NCI-H146 (cell line): Measurements from ENCODE around the gene CALN1.
"Not testable (repeated sequence)": the region's sequence is repeated elsewhere in the genome, so short reads cannot be mapped to it uniquely, and the experiment has no call there.

Experiments
- DNase-seq: peaks from one replicate; lab custom pipeline; 2025; lab: John Stamatoyannopoulos, UW

The CALN1 gene

GRCh38 chr7:71976645-71977044 lies 435.5 kb downstream of the CALN1 start:
- DNase-seq: no peak

- DNase-seq: no peak
Observed at GRCh38 chr7:71974611-71975010, 437.5 kb downstream of the CALN1 start.

- DNase-seq: peak; percentile 24
Observed at GRCh38 chr7:71972534-71972933, 439.6 kb downstream of the CALN1 start.

- DNase-seq: no peak
Observed at GRCh38 chr7:71970725-71971124, 441.4 kb downstream of the CALN1 start.

GRCh38 chr7:71962636-71963035 lies 449.5 kb downstream of the CALN1 start:
- no peak for DNase-seq

- DNase-seq: no peak
Observed at GRCh38 chr7:71961283-71961682, 450.9 kb downstream of the CALN1 start.

- no peak for DNase-seq
Observed at GRCh38 chr7:71942115-71942514, 470.0 kb downstream of the CALN1 start.

GRCh38 chr7:71937840-71938371 lies 474.2 kb downstream of the CALN1 start:
- DNase-seq: no peak

- DNase-seq: no peak
Observed at GRCh38 chr7:71935674-71936073, 476.5 kb downstream of the CALN1 start.

- DNase-seq: no peak
Observed at GRCh38 chr7:71933426-71933825, 478.7 kb downstream of the CALN1 start.

GRCh38 chr7:71925663-71926062 lies 486.5 kb downstream of the CALN1 start:
- no peak for DNase-seq

GRCh38 chr7:71914204-71914603 lies 497.9 kb downstream of the CALN1 start:
- not testable (repeated sequence) for DNase-seq

GRCh38 chr7:71912476-71912875 lies 499.7 kb downstream of the CALN1 start:
- DNase-seq: no peak

GRCh38 chr7:71911051-71911450 lies 501.1 kb downstream of the CALN1 start:
- DNase-seq: no peak

GRCh38 chr7:71905821-71906220 lies 506.3 kb downstream of the CALN1 start:
- no peak for DNase-seq

- DNase-seq: no peak
Observed at GRCh38 chr7:71904484-71904883, 507.7 kb downstream of the CALN1 start.

- DNase-seq: no peak
Observed at GRCh38 chr7:71900556-71900955, 511.6 kb downstream of the CALN1 start.

- DNase-seq: no peak
Observed at GRCh38 chr7:71896535-71896934, 515.6 kb downstream of the CALN1 start.

GRCh38 chr7:71886046-71886445 lies 526.1 kb downstream of the CALN1 start:
- DNase-seq: no peak

- no peak for DNase-seq
Observed at GRCh38 chr7:71885487-71885886, 526.7 kb downstream of the CALN1 start.

GRCh38 chr7:71883415-71883814 lies 528.7 kb downstream of the CALN1 start:
- no peak for DNase-seq

GRCh38 chr7:71871446-71871845 lies 540.7 kb downstream of the CALN1 start:
- DNase-seq: no peak

GRCh38 chr7:71870812-71871211 lies 541.3 kb downstream of the CALN1 start:
- no peak for DNase-seq

GRCh38 chr7:71868797-71869196 lies 543.3 kb downstream of the CALN1 start:
- DNase-seq: no peak

- DNase-seq: no peak
Observed at GRCh38 chr7:71867626-71868025, 544.5 kb downstream of the CALN1 start.
